ENCODE measurements around the gene NKAIN4.

The NKAIN4 gene

DNA sequence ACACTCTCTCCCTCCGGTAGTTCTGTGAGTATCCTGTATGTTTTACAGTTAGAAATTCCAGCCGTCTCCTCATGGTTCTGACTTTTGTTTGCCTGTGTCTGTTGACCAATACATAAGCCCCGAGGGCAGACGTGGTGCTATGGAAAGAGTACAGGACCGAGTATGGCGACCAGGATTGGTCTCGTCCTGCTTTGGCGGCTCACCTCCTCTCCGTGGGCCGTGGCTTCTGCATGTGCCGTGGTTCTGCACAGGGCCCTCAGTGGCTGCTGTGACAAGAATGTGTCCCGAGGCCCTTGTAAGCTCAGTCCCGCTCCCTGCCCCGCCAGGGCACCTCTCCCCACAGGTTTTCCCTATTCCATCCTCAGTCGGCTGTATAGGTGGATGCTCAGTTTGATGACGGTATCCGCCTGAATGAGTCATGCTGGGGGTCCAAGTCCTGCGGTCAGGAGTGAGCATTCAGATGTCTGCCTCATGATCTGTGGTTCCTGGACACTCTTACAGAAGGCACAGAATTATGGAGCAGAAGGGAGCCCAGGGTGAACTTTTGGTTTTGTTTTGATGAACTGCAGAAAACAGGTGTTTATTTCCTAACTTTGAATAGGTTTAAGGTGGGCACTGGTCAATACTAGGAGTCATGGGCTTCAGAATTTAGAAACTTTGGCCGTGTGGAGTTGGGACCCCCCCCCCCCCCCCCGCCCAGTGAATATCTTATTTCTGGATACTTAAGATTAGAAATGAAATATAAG, 19.5 kb upstream of the NKAIN4 start:
- DNase-seq, result peak; percentile 55

DNA sequence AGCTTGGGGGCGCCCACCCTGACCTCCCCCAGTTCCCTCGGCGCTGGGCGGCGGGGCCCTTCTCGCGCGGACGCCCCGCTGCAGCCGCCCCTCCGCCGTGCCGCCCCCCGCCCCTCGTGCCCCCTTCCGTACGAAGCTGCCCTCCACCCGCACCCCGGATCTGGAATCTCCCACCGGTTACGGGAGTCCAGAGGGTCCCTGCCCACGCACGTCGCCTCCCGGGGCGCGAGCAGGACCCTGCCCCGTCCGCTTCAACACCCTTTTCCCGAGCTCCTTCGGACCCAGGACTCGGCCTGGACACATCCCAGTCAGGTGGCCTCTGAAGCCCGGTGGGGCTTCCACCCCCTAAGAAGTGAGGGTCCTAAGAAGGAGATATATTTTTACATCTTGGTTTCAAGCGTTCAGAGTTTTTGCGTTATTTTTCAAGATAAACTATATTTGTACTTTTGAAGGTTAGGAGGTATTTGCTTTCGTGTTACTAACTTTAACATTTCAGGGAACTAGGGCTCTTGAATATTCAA, 18.9 kb upstream of the NKAIN4 start:
- no peak for DNase-seq

DNA sequence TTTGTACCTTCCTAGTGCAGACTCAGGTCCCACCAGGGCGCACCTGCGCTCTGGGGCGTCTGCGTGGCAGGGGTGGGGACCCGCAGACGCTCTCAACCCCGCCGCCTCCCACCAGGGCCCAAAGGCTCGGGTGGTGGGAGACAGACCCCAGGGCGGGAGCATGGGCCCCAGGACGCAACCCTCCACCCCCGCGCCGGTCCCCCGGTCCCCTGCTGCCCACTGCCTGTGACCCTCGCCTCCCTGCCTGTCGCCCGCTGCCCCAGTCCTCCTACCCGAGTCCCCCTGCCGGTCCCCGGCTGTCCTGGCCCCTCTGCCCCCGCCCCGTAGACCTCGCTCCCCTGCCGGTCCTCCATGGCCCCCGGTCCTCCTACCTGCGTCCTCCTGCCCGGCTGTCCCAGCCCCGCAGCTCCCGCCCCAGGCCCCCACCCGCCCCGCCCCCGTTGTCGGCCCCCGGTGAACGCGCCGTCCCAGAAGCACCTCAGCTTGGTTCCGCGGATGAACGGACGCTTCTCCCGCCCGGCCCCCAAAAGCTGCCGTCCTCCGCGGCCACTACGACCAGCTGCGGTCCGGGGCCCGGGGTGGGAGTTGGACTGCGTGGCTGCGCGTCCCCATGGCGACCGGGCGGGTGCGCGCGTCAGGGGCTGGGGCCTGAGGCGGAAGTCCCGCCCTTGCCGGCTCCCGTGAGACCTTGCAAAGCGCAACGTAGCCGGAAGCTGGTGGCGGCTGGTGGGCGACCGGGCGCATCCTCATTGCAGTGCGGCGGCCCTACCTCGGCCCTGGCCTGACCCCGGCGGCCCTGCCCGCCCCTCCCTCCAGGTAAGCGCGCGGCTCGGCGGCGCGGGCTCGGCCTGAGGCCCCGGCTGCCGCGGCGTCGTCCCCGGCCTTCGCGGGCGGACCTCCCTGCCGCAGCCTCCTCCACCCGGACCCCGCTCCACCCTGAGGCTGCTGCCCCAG, 18.1 kb upstream of the NKAIN4 start, which contains the start of gene ARFGAP1:
ARFGAP1 (plus strand) TSS at position 709 of the 954 bp plus-strand sequence. CDS start 2,768 bp downstream, outside the sequence.
- peak; percentile 89 for DNase-seq

DNA sequence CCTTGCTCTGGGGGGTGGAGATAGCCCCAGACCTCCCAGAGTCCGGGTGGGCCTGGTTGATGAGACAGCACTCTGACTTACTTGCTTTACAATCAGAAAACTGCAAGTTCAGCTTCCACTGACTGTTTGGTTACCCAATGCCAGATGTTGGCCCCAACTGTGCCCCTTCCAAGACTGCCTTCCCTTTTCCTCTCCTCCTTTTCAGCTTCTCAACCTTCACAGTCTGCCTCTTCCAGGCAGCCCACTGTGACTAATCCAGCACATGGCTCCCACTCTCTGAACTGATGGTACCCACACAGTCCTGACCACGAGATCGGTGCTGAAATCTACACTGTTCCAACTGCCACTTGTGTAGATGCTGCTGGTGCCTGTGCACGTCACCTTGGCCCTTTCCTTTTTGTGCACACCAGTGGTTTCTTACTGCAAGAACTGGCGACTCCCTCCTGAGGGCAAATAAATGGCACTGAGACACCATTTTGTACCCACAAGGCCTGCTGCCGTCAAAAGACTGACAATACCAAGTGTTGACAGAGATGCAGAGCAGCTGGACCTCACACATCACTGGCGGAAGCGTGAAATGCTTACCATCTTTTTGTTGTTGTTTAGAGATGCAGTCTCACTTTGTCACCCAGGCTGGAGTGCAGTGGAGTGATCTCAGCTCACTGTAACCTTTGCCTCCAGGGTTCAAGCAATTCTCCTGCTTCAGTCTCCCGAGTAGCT, 16.5 kb upstream of the NKAIN4 start:
- DNase-seq, result no peak

DNA sequence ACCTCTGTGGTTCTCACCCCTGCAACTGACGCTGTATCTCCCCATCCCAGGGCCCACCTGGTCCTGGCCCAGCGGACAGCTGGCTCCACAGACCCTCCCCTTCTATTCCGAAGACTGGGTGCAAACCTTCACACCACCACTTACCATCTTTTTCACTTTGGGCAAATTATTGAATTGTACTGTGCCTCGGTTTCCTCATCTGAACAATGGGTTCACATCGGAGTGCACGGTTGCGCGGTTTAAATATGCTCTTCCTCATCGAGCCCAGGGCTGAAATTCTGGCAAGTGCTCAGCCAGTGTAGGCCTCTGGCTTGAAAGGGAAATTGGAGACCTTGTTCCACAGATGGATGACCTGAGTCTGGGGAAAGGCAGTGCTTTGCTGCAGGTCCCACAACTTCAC, 15.5 kb upstream of the NKAIN4 start:
- no peak for DNase-seq

DNA sequence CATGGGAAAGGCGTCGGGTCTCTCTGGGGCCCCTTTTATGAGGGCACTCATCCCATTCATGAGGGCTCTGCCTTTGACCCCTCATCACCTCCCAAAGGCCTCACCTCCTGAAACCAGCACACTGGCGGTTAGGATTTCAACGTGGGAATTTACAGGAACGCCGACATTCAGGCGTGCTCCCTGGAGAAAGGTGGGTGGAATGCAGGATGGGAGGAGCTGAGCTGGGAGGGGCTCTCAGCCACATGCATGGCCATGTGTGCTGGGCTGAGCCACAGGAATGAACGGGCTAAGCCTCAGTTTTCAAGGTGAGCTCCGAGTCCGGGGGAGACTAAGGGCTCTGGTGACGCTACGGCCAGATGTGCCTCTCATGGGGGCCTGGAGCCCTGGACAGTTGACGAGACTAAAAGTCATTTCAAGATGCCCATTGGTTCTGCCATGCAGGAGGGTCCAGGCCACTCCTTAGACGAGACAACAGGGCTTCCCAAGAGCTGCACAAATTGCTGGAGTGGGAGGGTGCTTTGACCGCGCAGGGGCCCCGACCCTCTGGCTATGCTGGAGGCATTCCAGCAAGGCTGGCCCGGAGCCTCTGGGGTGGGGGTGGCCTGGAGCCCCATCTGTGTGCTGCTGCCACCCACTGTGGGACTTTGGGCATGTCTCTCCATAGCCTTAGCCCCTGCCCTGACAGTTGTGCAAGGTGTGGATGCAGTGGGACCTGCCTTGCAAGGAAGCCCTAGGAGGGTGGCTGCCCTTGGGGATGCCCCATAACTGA, 14.6 kb upstream of the NKAIN4 start:
- no peak for DNase-seq

DNA sequence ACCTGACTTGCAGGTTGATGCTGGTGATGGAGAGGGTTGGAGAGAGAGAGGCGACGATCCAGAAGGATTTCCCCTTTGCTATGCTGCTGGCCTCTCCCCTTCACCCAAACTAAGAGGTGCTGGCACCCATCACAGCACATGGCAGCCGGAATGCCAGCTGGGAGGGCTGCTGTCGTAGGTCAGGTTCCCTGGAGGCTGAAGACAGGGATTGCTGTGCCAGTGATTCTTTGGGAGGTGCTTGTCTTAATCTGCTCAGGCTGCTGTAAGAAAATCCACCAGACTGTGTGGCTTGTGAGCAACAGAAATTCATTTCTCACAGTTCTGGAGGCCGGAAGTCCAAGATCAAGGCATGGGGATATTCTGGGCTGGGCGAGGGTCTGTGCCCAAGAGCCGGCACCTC, 14.0 kb upstream of the NKAIN4 start:
- no peak for DNase-seq

DNA sequence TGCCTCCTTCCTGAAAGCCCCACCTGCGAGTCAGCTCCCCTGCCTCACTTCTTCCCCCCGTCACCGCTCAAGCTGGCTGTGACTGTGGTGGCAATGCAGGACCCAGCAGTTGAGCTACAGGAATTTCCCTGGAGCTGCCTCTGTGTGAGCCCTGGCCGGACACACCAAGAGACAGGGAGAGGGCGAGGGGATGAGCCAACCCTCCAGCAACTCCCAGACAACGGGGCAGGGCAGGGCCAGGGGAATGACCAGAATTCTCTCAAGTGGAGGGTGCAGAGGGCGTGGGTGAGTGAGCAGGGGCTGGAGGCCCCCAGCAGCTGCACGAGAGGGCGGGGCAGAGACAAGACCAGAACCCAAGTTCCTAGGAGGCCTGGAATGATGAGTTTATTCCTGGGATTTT, 13.4 kb upstream of the NKAIN4 start:
- no peak for DNase-seq

DNA sequence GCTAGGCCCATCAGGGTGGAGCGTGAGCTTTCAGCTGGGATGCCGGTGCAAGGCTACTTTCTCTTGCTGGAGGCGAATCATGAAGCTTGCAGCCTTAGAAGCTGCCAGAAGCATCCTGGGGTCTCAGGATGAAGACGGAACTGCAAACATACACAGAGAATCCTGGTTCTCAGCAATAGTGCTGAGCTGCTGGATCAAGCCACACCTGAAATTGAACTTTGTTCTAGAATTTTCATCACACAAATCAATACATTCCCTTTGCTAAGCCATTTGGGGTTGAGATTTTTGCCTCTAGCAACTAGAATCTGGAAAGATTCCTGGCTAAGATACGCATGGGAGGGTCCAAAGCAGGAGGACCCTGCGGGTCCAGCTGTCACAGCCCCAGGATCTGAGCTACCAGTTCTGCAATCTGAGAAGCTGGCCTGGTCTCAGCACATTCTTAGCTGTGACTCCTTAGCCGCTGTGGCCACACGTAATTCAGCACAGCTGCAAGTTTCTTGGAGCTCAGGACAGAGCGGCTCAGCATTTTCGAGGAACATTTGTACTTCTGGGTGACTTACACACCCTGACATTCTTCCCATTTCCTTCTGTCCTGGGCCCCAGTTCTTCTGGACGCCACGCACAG, 11.7 kb upstream of the NKAIN4 start:
- DNase-seq, result peak; percentile 57

DNA sequence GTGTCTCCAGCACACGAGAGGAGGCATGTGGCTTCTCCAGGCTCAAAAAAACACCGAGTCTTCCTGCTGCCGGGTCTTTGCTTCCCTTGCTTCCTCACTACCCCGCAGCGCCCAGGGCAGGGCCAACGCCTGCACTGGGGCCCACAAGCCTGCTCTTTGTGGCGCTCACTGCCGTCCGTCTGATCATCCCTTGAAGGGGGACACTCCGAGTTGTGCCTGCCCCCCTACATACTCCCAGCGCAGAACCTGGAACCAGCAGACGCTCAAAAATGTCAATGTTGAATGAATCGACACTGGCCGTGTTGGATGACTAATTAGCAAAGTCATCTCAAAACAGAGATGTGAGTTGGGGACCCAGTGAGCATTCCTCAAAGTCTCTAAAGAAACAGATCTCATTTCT, 10.3 kb upstream of the NKAIN4 start:
- DNase-seq, result peak; percentile 44

DNA sequence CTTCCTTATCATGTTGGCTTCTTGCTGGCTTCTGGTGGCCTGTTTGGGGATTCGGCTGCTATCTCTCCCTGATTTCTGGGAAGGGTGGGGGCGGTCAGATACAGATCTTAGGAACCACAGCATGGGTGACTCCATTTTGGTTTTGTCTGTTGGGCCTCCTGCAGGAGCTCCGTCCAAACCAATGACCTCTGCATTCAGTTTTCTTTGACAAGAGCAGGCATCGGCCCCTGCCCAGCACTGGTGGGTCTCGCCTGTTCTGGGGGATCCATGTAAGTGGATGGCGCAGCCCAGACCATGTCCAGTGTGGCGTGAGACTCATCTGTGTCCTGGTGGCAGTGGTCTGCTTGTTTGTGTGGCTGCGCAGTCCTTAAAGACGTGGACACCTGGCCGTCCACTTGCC, 9.7 kb upstream of the NKAIN4 start:
- DNase-seq, result no peak

DNA sequence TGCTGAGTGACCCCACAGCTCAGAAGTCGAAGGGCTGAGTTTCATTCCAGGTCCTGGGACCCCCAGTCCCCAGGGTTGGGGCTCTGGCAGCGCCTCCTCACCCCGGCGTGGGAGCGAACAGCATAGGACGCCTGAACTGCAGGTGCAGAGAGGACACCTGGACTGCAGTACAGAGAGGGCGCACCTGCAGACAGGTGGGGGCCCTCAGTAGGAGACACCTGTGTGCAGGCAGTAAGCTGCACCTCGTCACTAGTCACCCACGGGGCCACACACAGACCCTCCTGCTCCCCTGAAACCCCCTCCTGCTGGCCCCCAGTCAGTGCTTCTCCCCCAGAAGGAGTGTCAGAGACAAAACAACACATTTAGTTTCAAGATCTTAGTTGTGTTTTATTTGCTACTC, 8.6 kb upstream of the NKAIN4 start:
- no peak for DNase-seq

DNA sequence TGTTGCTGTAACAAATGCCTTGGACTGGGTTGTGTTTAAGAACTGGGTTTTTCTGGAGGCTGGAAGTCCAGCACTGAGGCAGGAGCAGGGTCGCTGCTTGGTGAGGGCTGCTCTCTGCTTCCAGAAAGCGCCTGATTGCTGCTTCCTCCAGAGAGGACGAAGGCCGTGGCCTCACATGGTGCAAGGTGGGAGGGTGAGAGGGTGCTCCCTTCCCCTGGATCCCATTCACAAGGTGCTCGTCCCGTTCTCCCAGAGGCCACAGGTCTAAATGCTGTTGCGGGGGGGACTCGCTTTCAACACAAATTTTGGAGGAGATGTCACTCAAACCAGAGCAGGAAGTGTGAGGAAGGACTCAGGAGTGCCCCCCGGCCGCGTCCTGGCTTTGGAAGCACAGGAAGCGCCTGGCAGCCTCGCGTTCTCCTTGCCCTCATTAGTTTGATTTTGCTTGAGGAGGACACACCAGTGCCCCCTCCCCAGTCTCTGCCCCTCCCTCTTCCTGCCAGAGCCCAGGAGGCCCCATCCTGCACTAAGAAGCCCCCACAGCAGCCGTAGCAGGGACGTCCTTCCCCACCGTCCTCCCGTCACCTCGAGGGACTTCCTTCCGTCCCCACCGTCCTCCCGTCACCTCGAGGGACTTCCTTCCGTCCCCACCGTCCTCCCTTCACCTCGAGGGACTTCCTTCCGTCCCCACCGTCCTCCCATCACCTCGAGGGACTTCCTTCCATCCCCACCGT, 7.7 kb upstream of the NKAIN4 start:
- no peak for DNase-seq

DNA sequence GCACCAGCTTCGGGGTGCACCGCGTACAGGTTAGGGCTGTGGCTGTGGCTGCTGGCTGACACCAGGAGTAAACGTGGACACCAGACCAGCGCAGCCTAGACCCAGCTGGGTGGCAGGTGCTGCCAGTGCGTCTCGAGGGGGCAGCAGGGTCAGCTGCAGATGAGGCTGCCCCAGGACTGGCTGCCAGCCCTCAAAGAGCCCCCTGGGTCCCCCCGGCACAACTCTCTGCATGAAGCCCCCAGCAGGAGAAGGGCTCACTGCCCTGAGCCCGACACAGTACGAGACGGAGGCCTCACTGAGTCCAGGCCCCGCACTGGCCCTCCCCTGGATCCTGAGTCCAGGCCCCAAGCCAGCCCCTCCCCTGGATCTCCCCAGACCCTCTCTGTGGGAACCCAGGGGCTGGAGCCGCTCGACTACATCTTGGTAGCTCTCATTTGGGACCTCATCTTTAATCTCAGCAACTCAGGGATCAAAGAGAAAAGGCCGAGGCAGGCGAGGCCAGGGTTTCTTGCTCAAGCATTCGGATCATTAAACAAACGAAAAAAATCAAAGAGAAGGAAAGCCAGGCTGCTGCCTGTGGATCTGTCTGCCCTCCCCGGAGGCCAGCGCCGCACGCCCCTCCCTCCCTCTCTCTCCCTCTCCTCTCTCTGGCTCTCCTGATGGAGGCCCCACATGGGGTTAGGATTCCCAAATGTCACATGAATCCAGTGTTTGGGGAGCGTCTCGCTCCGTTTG, 7.0 kb upstream of the NKAIN4 start:
- DNase-seq, result no peak

DNA sequence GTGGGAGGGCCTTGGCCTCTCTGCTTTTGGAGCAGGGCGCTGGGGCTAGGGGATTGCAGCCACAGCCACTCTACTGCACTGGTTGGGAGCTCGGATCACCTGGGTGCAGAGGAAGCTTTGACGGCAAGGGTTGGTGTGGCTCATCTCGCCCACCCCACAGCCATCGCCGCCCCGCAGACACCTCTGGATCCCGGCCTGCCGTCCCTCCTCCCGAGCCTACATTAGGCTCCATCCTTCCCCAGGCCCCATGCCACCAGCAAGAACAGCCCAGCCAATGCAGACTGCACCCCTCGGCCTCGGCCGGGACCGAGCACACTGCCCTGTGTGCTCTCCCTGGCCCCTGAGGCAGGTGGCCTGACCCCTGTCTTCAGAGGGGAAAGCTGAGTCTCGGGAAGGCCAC, 6.3 kb upstream of the NKAIN4 start:
- DNase-seq, result no peak

DNA sequence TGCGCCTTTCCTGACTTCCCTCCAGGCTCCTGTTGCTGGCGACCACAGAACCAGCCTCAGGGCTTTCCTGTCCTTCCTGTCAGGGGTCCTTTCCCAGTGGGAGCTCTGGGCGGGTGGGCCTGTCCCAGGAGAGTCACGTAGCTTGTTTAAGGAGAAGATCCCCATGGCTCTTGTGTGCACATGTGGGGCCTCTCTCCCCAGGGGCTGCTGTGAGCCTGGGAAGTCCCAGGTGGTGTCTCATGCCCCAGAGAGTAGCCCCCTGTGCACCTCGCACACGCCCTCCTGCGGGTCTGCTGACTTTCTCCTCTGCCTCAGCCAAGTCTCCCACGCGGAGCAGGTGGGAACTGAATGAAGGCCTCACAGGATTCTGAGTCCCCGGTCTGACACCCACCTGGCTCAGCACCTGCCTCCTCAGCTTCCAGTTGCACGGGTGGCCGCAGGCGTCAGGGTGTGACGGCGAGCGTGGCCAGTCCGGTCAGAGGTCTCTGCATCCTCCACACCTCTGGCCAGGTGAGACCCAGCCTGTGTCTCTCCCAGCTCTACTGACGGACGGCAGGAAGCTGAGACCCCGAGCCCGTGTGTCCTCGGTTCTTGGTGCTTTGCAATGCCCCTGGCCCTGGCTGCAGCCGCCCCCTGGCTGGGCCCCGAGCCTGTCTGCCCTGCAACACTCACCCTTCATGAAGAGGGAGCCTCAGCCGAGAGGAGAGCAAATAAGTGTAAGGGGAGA, 5.6 kb upstream of the NKAIN4 start:
- DNase-seq, result no peak

DNA sequence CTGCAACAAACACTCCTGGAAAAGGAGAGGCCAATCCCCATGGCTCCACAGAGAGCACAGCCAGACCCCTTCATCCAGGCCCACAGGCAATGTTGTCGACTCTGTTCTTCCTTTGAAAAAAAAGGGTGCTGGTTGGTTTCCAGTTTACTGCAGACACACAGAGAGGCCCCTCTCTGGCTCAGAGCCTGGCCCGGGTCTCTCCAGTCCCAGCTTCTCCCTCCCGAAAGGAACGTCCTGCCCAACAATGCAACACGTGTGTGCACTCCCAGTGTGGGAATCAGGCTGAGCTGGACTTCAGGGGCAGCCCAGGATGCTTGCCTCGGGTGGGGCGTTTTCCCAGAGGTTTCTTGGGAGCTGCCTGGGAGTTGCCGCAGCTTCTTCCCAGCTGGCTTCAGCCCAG, 4.5 kb upstream of the NKAIN4 start:
- peak; percentile 35 for DNase-seq

DNA sequence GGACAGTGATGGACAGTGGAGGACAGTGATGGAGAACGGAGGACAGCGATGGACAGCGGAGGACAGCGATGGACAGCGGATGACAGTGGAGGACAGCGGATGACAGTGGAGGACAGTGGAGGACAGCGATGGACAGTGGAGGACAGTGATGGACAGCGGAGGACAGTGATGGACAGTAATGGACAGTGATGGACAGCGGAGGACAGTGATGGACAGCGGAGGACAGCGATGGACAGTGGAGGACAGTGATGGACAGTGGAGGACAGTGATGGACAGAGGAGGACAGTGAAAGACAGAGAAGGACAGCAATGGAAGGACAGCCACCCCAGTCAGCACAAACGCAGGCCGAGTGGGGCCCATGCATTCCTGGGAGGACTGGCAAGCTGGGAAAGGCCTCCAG, 3.4 kb upstream of the NKAIN4 start:
- DNase-seq, result no peak

DNA sequence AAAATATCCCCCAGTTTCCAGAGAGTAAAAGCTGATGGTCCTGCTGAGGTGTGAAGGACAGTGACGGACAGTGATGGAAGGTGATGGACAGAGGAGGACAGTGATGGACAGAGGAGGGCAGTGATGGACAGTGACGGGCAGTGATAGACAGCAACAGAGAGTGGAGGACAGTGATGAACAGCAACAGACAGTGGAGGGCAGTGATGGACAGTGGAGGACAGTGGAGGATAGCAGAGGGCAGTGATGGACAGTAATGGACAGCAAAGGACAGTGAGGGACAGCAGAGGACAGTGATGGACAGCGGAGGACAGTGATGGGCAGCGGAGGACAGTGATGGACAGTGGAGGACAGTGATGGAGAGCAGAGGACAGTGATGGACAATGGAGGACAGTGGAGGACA, 2.7 kb upstream of the NKAIN4 start:
- DNase-seq, result no peak

All from fibroblast of skin of scalp (primary cell).